IPS-18c (cell line): ENCODE results near the gene MAN2A2.

Experiments used
- H3K4me3 ChIP-seq: 2 replicates; pipeline ENCODE4 v1.7.0; 2013; ENCODE audit warnings: low read depth, mild to moderate bottlenecking, low read length, moderate library complexity; ENCODE audit not compliant: insufficient read depth
- H3K9me3 ChIP-seq: one replicate; pipeline ENCODE4 v1.6.1; 2013; ENCODE audit warnings: mild to moderate bottlenecking, low read length, moderate library complexity; ENCODE audit not compliant: control insufficient read depth, insufficient read depth

Gene MAN2A2

DNA sequence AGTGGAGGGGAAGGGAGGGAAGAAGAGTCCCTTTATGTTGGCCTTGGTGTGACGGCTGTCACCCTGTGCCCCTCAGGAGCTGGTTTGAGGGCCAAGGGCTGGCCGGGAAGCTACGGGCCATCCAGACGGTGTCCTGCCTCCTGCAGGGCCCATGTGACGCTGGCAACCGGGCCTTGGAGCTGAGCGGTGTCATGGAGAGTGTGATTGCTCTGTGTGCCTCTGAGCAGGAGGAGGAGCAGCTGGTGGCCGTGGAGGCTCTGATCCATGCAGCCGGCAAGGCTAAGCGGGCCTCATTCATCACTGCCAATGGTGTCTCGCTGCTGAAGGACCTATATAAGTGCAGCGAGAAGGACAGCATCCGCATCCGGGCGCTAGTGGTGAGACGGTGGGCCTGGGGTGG lies 43.4 kb downstream of the MAN2A2 start:
- no peaks in the 10 kb centered on the region for H3K9me3 ChIP-seq
- H3K4me3 ChIP-seq: no peak overlapping the region

DNA sequence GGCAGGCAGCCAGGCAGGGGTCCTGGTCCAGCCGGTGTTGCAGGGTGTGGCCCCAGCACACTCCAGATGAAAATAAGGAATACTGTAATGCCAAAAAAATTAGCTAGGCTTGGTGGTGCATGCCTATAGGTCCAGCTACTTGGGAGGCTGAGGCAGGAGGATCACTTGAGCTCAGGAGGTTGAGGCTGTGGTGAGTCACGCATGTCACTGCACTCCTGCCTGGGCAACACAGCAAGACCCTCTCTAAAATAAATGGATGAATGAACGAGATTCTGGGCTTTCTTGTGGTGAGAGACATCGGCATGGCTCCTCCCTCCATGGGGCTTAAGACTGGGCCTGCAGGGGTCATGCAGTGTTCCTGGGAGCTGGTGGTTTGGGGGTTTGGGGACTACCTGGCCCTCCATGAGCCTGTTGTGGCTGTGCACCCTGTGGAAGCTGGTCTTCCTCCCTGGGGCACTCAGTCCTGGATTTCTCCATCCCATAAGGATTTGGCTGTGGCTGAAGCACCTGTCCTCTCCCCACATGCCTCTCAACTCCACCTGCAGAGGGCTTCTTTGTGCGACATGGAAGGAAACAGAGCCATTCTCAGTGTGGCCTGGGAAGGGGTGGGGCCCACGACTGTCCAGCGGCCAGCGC lies 44.0 kb downstream of the MAN2A2 start:
- no peak overlapping the region for H3K4me3 ChIP-seq
- H3K9me3 ChIP-seq: no peaks in the 10 kb centered on the region

DNA sequence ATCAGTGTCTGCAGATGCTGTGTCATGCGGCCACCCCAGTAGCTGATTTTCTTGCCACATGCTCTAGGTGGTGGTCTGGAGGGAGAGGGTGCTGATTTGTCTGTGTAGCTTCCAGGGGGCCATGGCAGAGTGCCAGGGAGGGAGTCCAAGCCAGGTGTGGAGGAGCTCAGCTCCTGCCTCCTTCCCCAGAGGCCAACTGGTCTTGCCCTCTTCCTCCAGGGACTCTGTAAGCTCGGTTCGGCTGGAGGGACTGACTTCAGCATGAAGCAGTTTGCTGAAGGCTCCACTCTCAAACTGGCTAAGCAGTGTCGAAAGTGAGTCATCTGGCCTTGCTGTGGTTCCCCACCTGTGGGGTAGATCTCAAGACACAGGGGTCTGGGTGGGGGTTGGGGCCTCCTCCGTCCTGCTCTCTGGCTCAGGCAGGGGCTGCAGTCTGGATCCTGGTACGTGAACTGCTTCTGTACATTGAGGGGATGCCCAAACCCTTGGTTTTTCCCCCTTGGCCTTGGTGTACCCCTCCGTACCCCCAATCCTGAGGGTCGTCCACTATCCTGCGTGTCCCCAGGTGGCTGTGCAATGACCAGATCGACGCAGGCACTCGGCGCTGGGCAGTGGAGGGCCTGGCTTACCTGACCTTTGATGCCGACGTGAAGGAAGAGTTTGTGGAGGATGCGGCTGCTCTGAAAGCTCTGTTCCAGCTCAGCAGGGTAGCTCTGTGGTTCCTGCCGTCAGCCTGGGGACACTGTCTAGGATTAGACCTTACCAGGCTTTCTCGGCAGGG lies 44.7 kb downstream of the MAN2A2 start:
- Histone ChIP-seq H3K9me3 (no peaks in the 10 kb centered on the region), H3K4me3 (no peak overlapping the region)

DNA sequence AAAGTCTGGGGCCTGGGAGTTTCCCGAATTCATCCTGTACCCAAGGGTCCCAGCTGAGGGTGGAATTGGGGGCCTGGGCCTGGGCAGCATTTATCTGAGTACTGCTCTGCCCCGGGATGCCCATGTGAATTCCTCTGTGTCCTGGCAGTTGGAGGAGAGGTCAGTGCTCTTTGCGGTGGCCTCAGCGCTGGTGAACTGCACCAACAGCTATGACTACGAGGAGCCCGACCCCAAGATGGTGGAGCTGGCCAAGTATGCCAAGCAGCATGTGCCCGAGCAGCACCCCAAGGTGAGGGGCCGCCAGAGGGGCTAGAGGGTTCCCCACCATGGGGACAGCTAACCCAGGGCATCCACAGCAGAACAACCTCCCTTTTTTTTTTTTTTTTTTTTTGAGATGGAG lies 45.4 kb downstream of the MAN2A2 start:
- Histone ChIP-seq H3K4me3 (no peak overlapping the region), H3K9me3 (no peaks in the 10 kb centered on the region)

DNA sequence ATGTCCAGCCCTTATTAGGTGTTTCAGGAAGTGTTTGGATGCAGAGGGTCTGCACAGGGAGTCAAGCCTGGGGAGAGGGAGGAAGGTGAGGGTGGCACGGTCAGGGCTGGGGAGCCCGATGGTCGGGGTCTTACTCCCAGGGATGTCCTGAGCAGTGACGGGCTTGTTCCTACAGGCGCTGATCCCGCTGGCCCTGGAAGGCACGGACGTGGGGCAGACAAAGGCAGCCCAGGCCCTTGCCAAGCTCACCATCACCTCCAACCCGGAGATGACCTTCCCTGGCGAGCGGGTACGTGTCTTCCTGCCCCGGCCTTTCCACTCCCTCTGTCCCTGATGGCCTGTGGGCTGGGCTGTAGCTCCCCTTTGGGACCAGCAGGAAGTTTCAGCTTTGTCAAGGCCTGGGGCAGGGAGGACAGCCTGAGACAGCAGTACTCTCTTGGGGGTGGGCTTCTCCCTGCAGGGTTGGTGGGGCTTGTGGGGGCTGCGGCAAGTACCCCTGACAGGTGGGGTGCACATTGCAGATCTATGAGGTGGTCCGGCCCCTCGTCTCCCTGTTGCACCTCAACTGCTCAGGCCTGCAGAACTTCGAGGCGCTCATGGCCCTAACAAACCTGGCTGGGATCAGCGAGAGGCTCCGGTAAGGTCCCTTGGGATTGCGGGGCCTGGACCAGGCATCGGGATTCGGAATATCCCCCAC lies 47.0 kb downstream of the MAN2A2 start:
- H3K4me3 ChIP-seq: no peak overlapping the region

DNA sequence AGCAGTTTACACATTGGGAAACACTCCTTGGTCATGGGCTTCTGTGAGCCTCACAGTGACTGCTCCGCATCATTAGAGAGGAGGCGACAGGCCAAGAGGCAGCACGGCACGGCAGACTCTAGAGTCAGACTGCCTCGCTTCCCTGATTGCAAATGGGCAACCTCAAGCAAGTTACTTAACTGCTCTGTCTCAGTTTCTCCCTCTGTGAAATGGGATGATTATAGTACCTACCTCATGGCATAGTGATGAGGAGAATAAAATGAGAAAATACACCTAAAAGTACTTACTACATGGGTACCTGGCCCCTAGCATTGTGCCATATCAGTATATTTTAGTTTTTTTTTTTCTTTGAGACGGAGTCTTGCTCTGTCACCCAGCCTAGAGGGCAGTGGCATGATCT lies 47.6 kb downstream of the MAN2A2 start:
- no peaks in the 10 kb centered on the region for H3K9me3 ChIP-seq
- H3K4me3 ChIP-seq: no peak overlapping the region

More for the DNA sequence above, 47.0 kb downstream of the MAN2A2 start:
- no peaks in the 10 kb centered on the region for H3K9me3 ChIP-seq

DNA sequence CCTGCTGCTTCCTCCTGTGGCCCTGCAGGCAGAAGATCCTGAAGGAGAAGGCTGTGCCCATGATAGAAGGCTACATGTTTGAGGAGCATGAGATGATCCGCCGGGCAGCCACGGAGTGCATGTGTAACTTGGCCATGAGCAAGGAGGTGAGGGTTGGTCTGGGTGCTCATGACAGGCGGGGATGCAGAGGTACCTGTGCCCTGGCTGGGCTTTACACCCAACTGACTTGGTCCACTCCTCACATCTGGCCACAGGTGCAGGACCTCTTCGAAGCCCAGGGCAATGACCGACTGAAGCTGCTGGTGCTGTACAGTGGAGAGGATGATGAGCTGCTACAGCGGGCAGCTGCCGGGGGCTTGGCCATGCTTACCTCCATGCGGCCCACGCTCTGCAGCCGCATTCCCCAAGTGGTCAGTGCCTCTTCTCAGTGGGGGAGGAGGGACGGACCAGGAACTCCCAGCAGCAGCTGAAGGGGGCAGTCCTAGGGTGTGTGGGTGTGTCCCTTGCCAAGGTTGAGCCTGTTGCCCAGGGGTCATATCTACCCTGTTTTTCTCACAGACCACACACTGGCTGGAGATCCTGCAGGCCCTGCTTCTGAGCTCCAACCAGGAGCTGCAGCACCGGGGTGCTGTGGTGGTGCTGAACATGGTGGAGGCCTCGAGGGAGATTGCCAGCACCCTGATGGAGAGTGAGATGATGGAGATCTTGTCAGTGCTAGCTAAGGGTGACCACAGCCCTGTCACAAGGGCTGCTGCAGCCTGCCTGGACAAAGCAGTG lies 50.0 kb downstream of the MAN2A2 start:
- no peaks in the 10 kb centered on the region for H3K9me3 ChIP-seq
- no peak overlapping the region for H3K4me3 ChIP-seq

DNA sequence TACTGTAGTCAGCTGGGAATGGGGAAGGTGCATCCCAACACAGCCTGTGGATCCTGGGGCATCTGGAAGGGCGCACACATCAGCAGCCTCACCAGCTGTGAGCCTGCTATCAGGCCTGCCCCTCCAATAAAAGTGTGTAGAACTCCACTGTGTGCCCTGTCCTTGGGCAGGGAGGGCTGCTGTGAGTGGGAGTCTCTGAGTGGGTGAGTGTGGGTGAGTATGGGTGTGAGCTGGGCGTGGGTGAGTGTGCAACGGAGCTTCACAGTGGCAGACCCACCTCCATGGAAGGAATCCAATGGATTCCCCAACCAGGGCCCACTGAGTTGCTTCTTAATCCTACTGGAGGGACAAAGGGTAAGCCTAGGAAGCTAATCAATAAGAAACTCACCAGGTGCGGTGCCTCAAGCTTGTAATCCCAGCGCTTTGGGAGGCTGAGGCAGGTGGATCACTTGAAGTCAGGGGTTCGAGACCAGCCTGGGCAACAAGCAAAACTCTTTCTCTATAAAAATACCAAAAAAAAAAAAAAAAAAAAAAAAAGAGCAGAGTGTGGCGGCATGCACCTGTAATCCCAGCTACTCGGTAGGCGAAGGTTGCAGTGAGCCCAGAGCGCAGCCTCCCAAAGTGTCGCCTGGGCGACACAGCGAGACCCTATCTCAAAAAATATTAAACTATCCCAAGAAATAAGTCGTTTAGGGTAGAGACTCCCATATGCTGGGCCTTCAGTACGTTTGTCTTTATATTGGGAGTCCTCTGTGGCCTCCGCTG lies 51.0 kb downstream of the MAN2A2 start:
- no peak overlapping the region for H3K4me3 ChIP-seq

DNA sequence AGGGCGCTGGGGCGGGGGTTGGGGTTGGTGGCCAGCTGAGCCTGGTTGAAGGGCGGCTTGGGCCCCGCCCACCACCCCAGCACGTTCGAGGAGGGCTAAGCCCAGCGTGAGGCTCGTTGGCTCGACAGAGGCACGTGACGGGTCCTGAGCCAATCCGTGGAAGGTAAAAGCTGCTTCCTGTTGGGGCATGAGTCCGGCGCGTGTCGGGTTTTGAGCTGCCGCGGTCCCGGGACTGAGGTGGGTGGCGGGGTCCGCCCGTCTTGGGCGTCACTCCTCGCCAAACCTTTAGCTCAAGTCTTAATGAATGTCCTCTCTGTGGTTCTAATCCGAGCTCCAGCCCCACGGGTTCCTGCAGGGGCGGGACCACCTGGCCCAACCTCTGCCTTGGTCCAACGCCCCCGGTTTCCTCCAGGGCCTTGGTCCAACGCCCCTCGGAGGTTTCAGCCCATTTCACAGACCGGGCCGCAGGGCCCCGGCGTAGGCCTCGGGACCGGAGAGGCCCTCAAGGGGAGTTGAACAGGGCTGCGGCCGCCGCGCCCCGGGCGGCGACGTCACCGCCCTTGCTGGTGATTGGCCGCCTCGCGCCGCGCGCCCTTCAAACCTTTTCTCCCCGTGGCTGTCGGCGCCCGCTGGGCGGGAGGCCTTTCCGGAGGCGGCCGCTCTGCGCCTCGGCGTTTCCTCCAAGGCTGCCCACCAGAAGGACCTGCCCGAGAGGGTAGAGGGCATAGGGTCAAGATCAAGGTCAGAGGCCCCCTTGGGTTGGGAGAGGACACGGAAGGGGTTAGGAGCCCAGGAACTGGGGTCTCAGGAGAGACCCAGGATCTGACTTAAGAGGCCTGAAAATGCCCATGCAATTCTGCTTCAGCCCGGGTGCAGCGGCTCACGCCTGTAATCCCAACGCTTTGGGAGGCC lies 51.9 kb downstream of the MAN2A2 start, which contains the start of gene RCCD1:
Gene RCCD1 (plus strand): TSS at position 173 of the 912 bp plus-strand sequence. CDS start 1,851 bp downstream, outside the sequence.
- H3K9me3 ChIP-seq: no peaks in the 10 kb centered on the region
- peak within 1 kb of the TSS; percentile 84 for H3K4me3 ChIP-seq

More for the DNA sequence above, 51.0 kb downstream of the MAN2A2 start:
- H3K9me3 ChIP-seq: no peaks in the 10 kb centered on the region

DNA sequence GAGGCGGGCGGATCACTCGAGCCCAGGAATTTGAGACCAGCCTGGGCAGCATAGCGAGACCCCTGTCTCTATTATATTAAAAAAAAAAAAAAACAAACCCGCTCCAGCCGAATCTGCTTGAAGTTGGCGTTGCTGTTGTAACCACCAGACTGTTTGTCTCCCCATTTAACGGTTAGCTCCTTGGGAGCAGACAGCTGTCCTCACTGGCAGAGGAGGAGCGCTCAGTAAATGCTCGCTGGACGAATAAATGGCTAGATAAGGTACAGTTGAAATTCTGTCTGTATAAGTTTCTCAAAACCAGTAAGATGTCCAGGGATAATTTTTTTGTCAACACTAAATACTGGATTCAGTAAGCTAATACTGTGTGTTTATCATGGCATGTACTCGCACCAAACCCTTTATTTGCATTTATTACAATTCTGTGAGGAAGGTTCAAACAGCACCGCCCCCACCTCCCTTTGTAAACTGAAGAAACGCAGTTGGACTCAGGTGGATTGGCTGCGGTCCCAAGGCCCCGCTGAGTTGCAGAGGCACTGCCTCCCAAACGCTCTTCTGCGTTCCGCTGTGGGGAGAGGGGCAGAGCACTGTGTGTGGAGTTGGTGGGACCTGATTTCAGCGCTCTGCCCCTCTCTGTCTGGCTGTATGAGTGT lies 52.6 kb downstream of the MAN2A2 start:
- Histone ChIP-seq H3K4me3 (peak overlapping the region; percentile 84), H3K9me3 (no peaks in the 10 kb centered on the region)

DNA sequence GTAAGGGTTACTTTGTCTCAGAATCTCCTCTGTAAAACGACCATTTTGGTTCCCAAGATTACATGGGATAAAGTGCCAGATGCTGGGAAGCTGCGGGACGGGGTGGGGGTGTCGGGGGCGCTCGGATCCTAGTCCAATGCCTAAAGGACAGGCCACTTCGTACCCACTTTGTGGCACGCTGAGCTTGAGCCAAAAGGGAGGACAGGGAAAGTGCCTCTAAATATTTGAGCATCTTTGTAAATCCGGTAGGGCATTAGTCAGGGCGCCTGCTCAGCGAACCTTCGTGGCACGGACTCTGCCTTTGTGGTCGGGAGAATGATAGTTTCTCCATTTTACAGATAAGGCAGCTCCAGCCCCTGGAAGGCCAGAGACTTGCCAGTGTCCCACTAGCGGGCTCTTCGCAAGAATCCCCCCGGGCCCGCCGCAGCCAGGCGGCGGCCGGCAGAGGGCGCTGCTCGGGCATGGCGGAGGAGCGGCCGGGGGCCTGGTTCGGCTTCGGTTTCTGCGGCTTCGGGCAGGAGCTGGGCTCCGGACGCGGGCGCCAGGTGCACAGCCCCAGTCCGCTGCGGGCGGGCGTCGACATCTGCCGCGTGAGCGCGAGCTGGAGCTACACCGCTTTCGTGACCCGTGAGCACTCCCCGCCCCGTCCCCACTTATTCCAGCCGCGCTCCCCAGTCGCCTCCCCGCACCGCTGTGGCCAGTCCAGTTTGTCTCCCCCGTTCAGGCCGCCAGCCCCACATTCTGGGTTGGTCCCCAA lies 53.4 kb downstream of the MAN2A2 start:
- H3K4me3 ChIP-seq: peak overlapping the region; percentile 75
- H3K9me3 ChIP-seq: no peaks in the 10 kb centered on the region

DNA sequence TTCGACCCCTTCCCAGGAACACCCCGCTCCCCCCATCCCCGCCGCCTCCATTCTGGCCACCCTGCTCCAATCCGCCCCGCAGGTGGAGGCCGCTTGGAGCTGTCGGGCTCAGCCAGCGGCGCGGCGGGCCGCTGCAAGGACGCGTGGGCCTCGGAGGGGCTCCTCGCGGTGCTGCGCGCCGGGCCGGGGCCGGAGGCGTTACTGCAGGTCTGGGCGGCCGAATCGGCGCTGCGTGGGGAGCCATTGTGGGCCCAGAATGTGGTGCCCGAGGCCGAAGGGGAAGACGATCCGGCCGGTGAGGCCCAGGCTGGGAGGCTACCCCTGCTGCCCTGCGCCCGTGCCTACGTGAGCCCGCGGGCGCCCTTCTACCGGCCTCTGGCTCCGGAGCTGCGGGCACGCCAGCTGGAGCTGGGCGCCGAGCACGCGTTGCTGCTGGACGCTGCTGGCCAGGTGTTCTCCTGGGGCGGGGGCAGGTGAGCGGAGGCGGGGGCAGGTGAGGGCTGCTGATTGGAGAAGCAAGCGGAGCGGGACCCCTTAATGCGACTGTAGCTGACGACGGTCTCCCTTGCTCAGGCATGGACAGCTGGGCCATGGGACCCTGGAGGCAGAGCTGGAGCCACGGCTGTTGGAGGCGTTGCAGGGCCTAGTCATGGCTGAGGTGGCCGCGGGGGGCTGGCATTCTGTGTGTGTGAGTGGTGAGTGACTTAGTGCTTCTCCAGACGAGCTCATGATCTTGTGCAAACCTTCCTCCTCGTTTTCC lies 54.1 kb downstream of the MAN2A2 start:
- peak overlapping the region; percentile 75 for H3K4me3 ChIP-seq
- H3K9me3 ChIP-seq: no peaks in the 10 kb centered on the region

DNA sequence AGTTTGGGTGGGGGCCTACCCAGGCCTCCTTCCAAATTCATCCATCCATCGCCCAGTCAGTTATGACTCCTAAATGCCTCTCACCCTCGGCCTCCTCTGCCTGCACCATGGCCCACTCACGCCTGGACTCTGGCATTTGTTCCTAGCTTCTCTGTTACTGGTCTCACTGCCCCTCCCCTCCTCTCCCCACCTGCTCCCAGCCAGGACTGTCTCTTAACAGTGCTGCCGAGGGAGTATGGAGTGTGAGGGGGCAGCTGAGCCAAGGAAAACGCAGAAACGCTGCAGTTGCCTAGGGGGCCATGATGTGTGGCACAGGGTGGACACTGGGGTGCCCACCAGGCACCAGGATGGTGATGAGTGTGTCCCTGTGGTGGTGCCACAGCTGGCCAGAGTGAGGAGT lies 54.7 kb downstream of the MAN2A2 start:
- Histone ChIP-seq H3K9me3 (no peaks in the 10 kb centered on the region), H3K4me3 (peak overlapping the region; percentile 75; the same call in 1 of the 2 replicates)

DNA sequence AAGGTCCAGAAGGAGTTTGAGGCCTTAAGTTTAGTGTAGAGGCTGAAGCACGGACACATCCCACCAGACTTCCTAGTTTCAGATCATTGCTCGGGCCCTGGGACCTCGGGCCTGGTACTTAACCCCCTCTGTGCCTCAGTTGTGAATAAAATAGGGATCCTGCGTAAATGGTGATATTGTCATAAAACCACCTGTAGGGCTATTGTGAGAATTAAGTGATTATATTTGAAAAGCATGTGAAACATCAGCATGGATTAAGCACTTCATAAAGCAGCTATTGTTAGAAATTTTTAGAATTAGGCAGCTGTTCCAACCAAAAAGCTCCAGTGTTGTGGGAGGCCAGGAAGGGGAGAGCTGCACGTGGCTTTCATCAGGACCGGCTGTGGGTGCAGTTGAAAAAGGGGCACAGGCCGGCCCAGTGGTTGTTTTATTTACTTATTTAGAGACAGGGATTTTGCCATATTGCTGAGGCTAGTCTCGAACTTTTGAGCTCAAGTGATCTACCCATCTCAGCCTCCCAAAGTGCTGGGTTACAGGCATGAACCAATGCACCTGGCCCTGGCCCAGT lies 56.0 kb downstream of the MAN2A2 start:
- H3K9me3 ChIP-seq: no peaks in the 10 kb centered on the region

More for the DNA sequence above, 56.0 kb downstream of the MAN2A2 start:
- no peak overlapping the region for H3K4me3 ChIP-seq
